IPS DF 6.9 (cell line): ENCODE results near the gene RNF166.

ENCODE experiments used
- DNase-seq: peaks from one replicate; pipeline ENCODE4 v3.0.0-alpha.2; 2013; ENCODE audit warnings: low read depth, low spot score
- H3K27ac ChIP-seq: one replicate; pipeline ENCODE4 v1.5.1; 2013; ENCODE audit warnings: low read length, control low read depth
- H3K27me3 ChIP-seq: 2 replicates; pipeline ENCODE4 v1.6.1; 2013; ENCODE audit warnings: mild to moderate bottlenecking, low read length; ENCODE audit not compliant: control insufficient read depth, insufficient read depth
- H3K36me3 ChIP-seq: 2 replicates; pipeline ENCODE4 v1.6.1; 2013; ENCODE audit warnings: low read length; ENCODE audit not compliant: control insufficient read depth, insufficient read depth
- H3K4me1 ChIP-seq: 2 replicates; pipeline ENCODE4 v1.6.1; 2013; ENCODE audit warnings: low read length; ENCODE audit not compliant: control insufficient read depth, insufficient read depth
- H3K4me3 ChIP-seq: 2 replicates; pipeline ENCODE4 v1.5.1; 2013; ENCODE audit warnings: mild to moderate bottlenecking, low read length
- H3K9me3 ChIP-seq: 2 replicates; pipeline ENCODE4 v1.6.1; 2013; ENCODE audit warnings: low read length, inconsistent platforms; ENCODE audit not compliant: control insufficient read depth, insufficient read depth
- WGBS: extraction: QIAGEN DNeasy Blood & Tissue Kit; methylation state at CpG from one replicate; pipeline ENCODE4 v1.1.7; 2013; ENCODE audit warnings: mixed read lengths, missing lambda C conversion rate; ENCODE audit not compliant: insufficient read length, insufficient coverage; 5-methylcytosine and 5-hydroxymethylcytosine counted together

The RNF166 gene

GRCh38 chr16:88716201-88716600 lies 10.0 kb upstream of the RNF166 start:
- no peak for DNase-seq
- H3K4me1 ChIP-seq: no peaks in the 10 kb centered on the region; the same call in 1 of the 2 replicates
- no peaks in the 10 kb centered on the region for H3K9me3 ChIP-seq
- H3K27me3 ChIP-seq: no peaks in the 10 kb centered on the region
- no peak overlapping the region for H3K4me3 ChIP-seq
- WGBS: no CpG with 5 or more reads among the region's 15 CpGs
- peaks cover 27% of the 10 kb centered on the region for H3K36me3 ChIP-seq
- no peak overlapping the region for H3K27ac ChIP-seq

GRCh38 chr16:88715312-88716190 lies 9.3 kb upstream of the RNF166 start:
- H3K27me3 ChIP-seq: no peaks in the 10 kb centered on the region
- no peaks in the 10 kb centered on the region for H3K9me3 ChIP-seq
- no CpG with 5 or more reads among the region's 57 CpGs for WGBS
- DNase-seq: no peak
- no peaks in the 10 kb centered on the region; the same call in 1 of the 2 replicates for H3K4me1 ChIP-seq
- H3K27ac ChIP-seq: no peak overlapping the region
- no peak overlapping the region for H3K4me3 ChIP-seq
- H3K36me3 ChIP-seq: peaks cover 25% of the 10 kb centered on the region

GRCh38 chr16:88714420-88715302 lies 8.5 kb upstream of the RNF166 start:
- H3K36me3 ChIP-seq: peaks cover 25% of the 10 kb centered on the region
- no peak overlapping the region for H3K27ac ChIP-seq
- H3K9me3 ChIP-seq: no peaks in the 10 kb centered on the region
- H3K4me1 ChIP-seq: no peaks in the 10 kb centered on the region; the same call in 1 of the 2 replicates
- no peak for DNase-seq
- H3K27me3 ChIP-seq: no peaks in the 10 kb centered on the region
- no peak overlapping the region for H3K4me3 ChIP-seq
- WGBS: no CpG with 5 or more reads among the region's 42 CpGs

GRCh38 chr16:88713568-88714419 lies 7.6 kb upstream of the RNF166 start:
- H3K4me1 ChIP-seq: no peaks in the 10 kb centered on the region; the same call in 1 of the 2 replicates
- no peak overlapping the region for H3K4me3 ChIP-seq
- no peak overlapping the region for H3K27ac ChIP-seq
- peaks cover 25% of the 10 kb centered on the region for H3K36me3 ChIP-seq
- no peaks in the 10 kb centered on the region for H3K27me3 ChIP-seq
- DNase-seq: no peak
- H3K9me3 ChIP-seq: no peaks in the 10 kb centered on the region
- WGBS: no CpG with 5 or more reads among the region's 30 CpGs

GRCh38 chr16:88713054-88713453 lies 6.8 kb upstream of the RNF166 start:
- H3K4me3 ChIP-seq: no peak overlapping the region
- H3K27me3 ChIP-seq: no peaks in the 10 kb centered on the region
- peaks cover 25% of the 10 kb centered on the region for H3K36me3 ChIP-seq
- H3K4me1 ChIP-seq: no peaks in the 10 kb centered on the region; the same call in 1 of the 2 replicates
- H3K9me3 ChIP-seq: no peaks in the 10 kb centered on the region
- no peak overlapping the region for H3K27ac ChIP-seq
- no CpG with 5 or more reads among the region's 15 CpGs for WGBS
- no peak for DNase-seq

- H3K36me3 ChIP-seq: peaks cover 25% of the 10 kb centered on the region
- H3K27me3 ChIP-seq: no peaks in the 10 kb centered on the region
- H3K9me3 ChIP-seq: no peaks in the 10 kb centered on the region
- no CpG with 5 or more reads among the region's 25 CpGs for WGBS
- H3K27ac ChIP-seq: no peak overlapping the region
- no peak overlapping the region for H3K4me3 ChIP-seq
- no peaks in the 10 kb centered on the region; the same call in 1 of the 2 replicates for H3K4me1 ChIP-seq
- DNase-seq: no peak
These were observed 6.3 kb upstream of the RNF166 start for GRCh38 chr16:88712362-88712979.

GRCh38 chr16:88711750-88712340 lies 5.6 kb upstream of the RNF166 start:
- WGBS: no CpG with 5 or more reads among the region's 18 CpGs
- no peaks in the 10 kb centered on the region; the same call in 1 of the 2 replicates for H3K4me1 ChIP-seq
- H3K4me3 ChIP-seq: no peak overlapping the region
- no peak overlapping the region for H3K27ac ChIP-seq
- DNase-seq: no peak
- no peaks in the 10 kb centered on the region for H3K9me3 ChIP-seq
- peaks cover 22% of the 10 kb centered on the region for H3K36me3 ChIP-seq
- H3K27me3 ChIP-seq: no peaks in the 10 kb centered on the region

- no CpG with 5 or more reads among the region's 16 CpGs for WGBS
- H3K4me1 ChIP-seq: no peaks in the 10 kb centered on the region; the same call in 1 of the 2 replicates
- no peak overlapping the region for H3K4me3 ChIP-seq
- DNase-seq: no peak
- H3K9me3 ChIP-seq: no peaks in the 10 kb centered on the region
- no peak overlapping the region for H3K27ac ChIP-seq
- no peaks in the 10 kb centered on the region for H3K27me3 ChIP-seq
- peaks cover 13% of the 10 kb centered on the region for H3K36me3 ChIP-seq
These were observed 4.3 kb upstream of the RNF166 start for GRCh38 chr16:88710556-88710955.

GRCh38 chr16:88706965-88707826 lies 988 bp upstream of the RNF166 start:
- no peak overlapping the region for H3K27ac ChIP-seq
- H3K27me3 ChIP-seq: no peaks in the 10 kb centered on the region
- no peaks in the 10 kb centered on the region for H3K9me3 ChIP-seq
- peak overlapping the region; percentile 82; the same call in 1 of the 2 replicates for H3K4me3 ChIP-seq
- no peaks in the 10 kb centered on the region for H3K36me3 ChIP-seq
- WGBS: no CpG with 5 or more reads among the region's 17 CpGs
- DNase-seq: no peak
- no peaks in the 10 kb centered on the region; the same call in 1 of the 2 replicates for H3K4me1 ChIP-seq
